Putamen (tissue), 1 donor: ENCODE measurements around the gene IPPK.

Experiments
- DNase-seq: peaks from one replicate; pipeline ENCODE4 v3.0.0-alpha.2; 2016; ENCODE audit warnings: low spot score

The IPPK gene

GRCh38 chr9:92669890-92670708, at the start of gene IPPK:
Gene IPPK, minus strand, starts transcription at chr9:92670131. Its CDS starts 143 bp downstream, at chr9:92669988.
- peak; percentile 98 for DNase-seq

GRCh38 chr9:92719028-92719647, 49.2 kb upstream of the IPPK start:
- DNase-seq: no peak

- no peak for DNase-seq
These were observed 48.4 kb upstream of the IPPK start for GRCh38 chr9:92718086-92719001.

- no peak for DNase-seq
These were observed 47.5 kb upstream of the IPPK start for GRCh38 chr9:92717201-92718085.

GRCh38 chr9:92716557-92716956, 46.6 kb upstream of the IPPK start:
- DNase-seq: no peak

GRCh38 chr9:92715488-92716231, 45.7 kb upstream of the IPPK start:
- DNase-seq: no peak

GRCh38 chr9:92714787-92715487, 45.0 kb upstream of the IPPK start:
- no peak for DNase-seq

GRCh38 chr9:92714016-92714415, 44.1 kb upstream of the IPPK start:
- DNase-seq: no peak

GRCh38 chr9:92713528-92713927, 43.6 kb upstream of the IPPK start:
- no peak for DNase-seq

GRCh38 chr9:92712767-92713166, 42.8 kb upstream of the IPPK start:
- no peak for DNase-seq

GRCh38 chr9:92711844-92712243, 41.9 kb upstream of the IPPK start:
- no peak for DNase-seq

GRCh38 chr9:92711146-92711545, 41.2 kb upstream of the IPPK start:
- DNase-seq: no peak

- no peak for DNase-seq
These were observed 40.4 kb upstream of the IPPK start for GRCh38 chr9:92710368-92710767.

GRCh38 chr9:92709954-92710353, 40.0 kb upstream of the IPPK start:
- DNase-seq: no peak

- DNase-seq: no peak
These were observed 39.3 kb upstream of the IPPK start for GRCh38 chr9:92709240-92709639.

- DNase-seq: no peak
These were observed 37.6 kb upstream of the IPPK start for GRCh38 chr9:92707530-92707929.

GRCh38 chr9:92706218-92706940, 36.4 kb upstream of the IPPK start:
- no peak for DNase-seq

- DNase-seq: no peak
These were observed 34.6 kb upstream of the IPPK start for GRCh38 chr9:92704528-92704927.

GRCh38 chr9:92696619-92697018, 26.7 kb upstream of the IPPK start:
- DNase-seq: no peak
